ENCODE data around the gene MPPED1.

DNA sequence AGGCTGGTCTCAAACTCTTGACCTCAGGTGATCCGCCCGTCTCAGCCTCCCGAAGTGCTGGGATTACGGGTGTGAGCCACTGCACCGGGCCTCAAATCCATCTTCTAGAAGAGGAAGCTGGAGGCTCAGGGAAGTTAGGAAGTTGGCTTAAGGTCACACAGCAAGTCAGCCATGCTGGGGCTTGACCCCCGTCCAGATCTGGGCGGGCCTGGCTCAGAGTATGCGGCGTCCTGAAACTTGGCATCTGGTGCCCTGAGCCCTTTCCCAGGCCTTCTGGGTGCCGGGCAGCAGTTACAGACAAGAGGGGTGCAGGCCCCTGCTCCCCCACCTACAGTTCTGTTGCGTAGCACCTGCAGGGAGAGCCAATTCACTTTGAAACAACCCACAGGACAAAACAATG, 11.2 kb downstream of the MPPED1 start:
- TF ChIP-seq, protein P1, sequence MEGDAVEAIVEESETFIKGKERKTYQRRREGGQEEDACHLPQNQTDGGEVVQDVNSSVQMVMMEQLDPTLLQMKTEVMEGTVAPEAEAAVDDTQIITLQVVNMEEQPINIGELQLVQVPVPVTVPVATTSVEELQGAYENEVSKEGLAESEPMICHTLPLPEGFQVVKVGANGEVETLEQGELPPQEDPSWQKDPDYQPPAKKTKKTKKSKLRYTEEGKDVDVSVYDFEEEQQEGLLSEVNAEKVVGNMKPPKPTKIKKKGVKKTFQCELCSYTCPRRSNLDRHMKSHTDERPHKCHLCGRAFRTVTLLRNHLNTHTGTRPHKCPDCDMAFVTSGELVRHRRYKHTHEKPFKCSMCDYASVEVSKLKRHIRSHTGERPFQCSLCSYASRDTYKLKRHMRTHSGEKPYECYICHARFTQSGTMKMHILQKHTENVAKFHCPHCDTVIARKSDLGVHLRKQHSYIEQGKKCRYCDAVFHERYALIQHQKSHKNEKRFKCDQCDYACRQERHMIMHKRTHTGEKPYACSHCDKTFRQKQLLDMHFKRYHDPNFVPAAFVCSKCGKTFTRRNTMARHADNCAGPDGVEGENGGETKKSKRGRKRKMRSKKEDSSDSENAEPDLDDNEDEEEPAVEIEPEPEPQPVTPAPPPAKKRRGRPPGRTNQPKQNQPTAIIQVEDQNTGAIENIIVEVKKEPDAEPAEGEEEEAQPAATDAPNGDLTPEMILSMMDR (conservative IDR thresholded peaks at IDR 0.05) = no peak
- TF ChIP-seq EZH2 (IDR thresholded peaks at IDR 0.05; ENCODE audit: low read depth) = no peak
